IPS-18a (cell line): ENCODE results near the gene TAPBP.
A peak's percentile ranks its signal among the peaks of the same experiment; 100 is the strongest.

Experiments used
- H3K27ac ChIP-seq: one replicate; pipeline ENCODE4 v1.5.1; 2013; ENCODE audit warnings: low read length
- H3K27me3 ChIP-seq: one replicate; pipeline ENCODE4 v1.6.1; 2013; ENCODE audit warnings: mild to moderate bottlenecking, low read length; ENCODE audit not compliant: control insufficient read depth, insufficient read depth
- H3K36me3 ChIP-seq: one replicate; pipeline ENCODE4 v1.6.1; 2013; ENCODE audit warnings: low read depth, low read length; ENCODE audit not compliant: control insufficient read depth
- H3K4me1 ChIP-seq: one replicate; pipeline ENCODE4 v1.6.1; 2013; ENCODE audit warnings: low read depth, low read length; ENCODE audit not compliant: control insufficient read depth
- H3K4me3 ChIP-seq: one replicate; pipeline ENCODE4 v1.5.1; 2013; ENCODE audit warnings: low read length
- H3K9ac ChIP-seq: one replicate; pipeline ENCODE4 v1.6.1; 2013; ENCODE audit warnings: mild to moderate bottlenecking, low read length, moderate library complexity
- H3K9me3 ChIP-seq: one replicate; pipeline ENCODE4 v1.6.1; 2013; ENCODE audit warnings: low read depth, low read length; ENCODE audit not compliant: control insufficient read depth

TAPBP gene

GRCh38 chr6:33317669-33318425 lies 4.0 kb upstream of the TAPBP start, which contains the start of gene ZBTB22:
TSS of gene ZBTB22 (minus strand) at chr6:33317744. CDS start at chr6:33316916, 828 bp downstream.
- peaks cover 23% of the 10 kb centered on the region for H3K36me3 ChIP-seq
- H3K4me1 ChIP-seq = peaks cover 14% of the 10 kb centered on the region
- H3K27me3 ChIP-seq = no peaks in the 10 kb centered on the region
- peak within 1 kb of the TSS; percentile 92 for H3K4me3 ChIP-seq
- peak within 1 kb of the TSS; percentile 71 for H3K9ac ChIP-seq
- H3K9me3 ChIP-seq = no peaks in the 10 kb centered on the region
- peak within 1 kb of the TSS; percentile 78 for H3K27ac ChIP-seq

- Histone ChIP-seq H3K4me1 (peaks cover 14% of the 10 kb centered on the region), H3K36me3 (peaks cover 23% of the 10 kb centered on the region), H3K27me3 (no peaks in the 10 kb centered on the region), H3K9ac (no peak overlapping the region), H3K27ac (no peak overlapping the region), H3K9me3 (no peaks in the 10 kb centered on the region), H3K4me3 (peak overlapping the region; percentile 68)
These were observed 3.5 kb upstream of the TAPBP start for GRCh38 chr6:33317419-33317668.

GRCh38 chr6:33316603-33317418 lies 2.9 kb upstream of the TAPBP start:
- Histone ChIP-seq H3K27ac (no peak overlapping the region), H3K9ac (no peak overlapping the region), H3K4me1 (peaks cover 17% of the 10 kb centered on the region), H3K4me3 (peak overlapping the region; percentile 68), H3K36me3 (peaks cover 23% of the 10 kb centered on the region), H3K9me3 (no peaks in the 10 kb centered on the region), H3K27me3 (no peaks in the 10 kb centered on the region)

GRCh38 chr6:33315793-33316602 lies 2.1 kb upstream of the TAPBP start:
- H3K4me3 ChIP-seq = no peak overlapping the region

GRCh38 chr6:33314943-33315792 lies 1.3 kb upstream of the TAPBP start:
- peak overlapping the region; percentile 89 for H3K4me3 ChIP-seq
- no peaks in the 10 kb centered on the region for H3K27me3 ChIP-seq
- H3K4me1 ChIP-seq = peaks cover 15% of the 10 kb centered on the region
- no peaks in the 10 kb centered on the region for H3K9me3 ChIP-seq
- H3K9ac ChIP-seq = no peak overlapping the region
- H3K36me3 ChIP-seq = peaks cover 17% of the 10 kb centered on the region
- H3K27ac ChIP-seq = no peak overlapping the region

More at GRCh38 chr6:33315793-33316602, 2.1 kb upstream of the TAPBP start:
- H3K27me3 ChIP-seq = no peaks in the 10 kb centered on the region
- H3K27ac ChIP-seq = no peak overlapping the region
- H3K9ac ChIP-seq = no peak overlapping the region
- H3K36me3 ChIP-seq = peaks cover 23% of the 10 kb centered on the region
- H3K9me3 ChIP-seq = no peaks in the 10 kb centered on the region
- H3K4me1 ChIP-seq = peaks cover 15% of the 10 kb centered on the region

- Histone ChIP-seq H3K27ac (no peak overlapping the region), H3K9me3 (no peaks in the 10 kb centered on the region), H3K4me3 (peak overlapping the region; percentile 89), H3K9ac (peak overlapping the region; percentile 82), H3K27me3 (no peaks in the 10 kb centered on the region), H3K4me1 (peaks cover 15% of the 10 kb centered on the region), H3K36me3 (peaks cover 11% of the 10 kb centered on the region)
These were observed 651 bp upstream of the TAPBP start for GRCh38 chr6:33314515-33314942.

- Histone ChIP-seq H3K9ac (peak overlapping the region; percentile 82), H3K27ac (peak overlapping the region; percentile 31), H3K27me3 (no peaks in the 10 kb centered on the region), H3K4me1 (peaks cover 15% of the 10 kb centered on the region), H3K9me3 (no peaks in the 10 kb centered on the region), H3K4me3 (peak overlapping the region; percentile 89), H3K36me3 (no peaks in the 10 kb centered on the region)
These were observed 671 bp downstream of the TAPBP start for GRCh38 chr6:33313105-33313708.

GRCh38 chr6:33312361-33313104 lies 1.3 kb downstream of the TAPBP start:
- peaks cover 15% of the 10 kb centered on the region for H3K4me1 ChIP-seq
- H3K36me3 ChIP-seq = no peaks in the 10 kb centered on the region
- H3K9ac ChIP-seq = peak overlapping the region; percentile 82
- H3K4me3 ChIP-seq = peak overlapping the region; percentile 89
- H3K9me3 ChIP-seq = no peaks in the 10 kb centered on the region
- H3K27ac ChIP-seq = no peak overlapping the region
- no peaks in the 10 kb centered on the region for H3K27me3 ChIP-seq

GRCh38 chr6:33306356-33306755 lies 7.5 kb downstream of the TAPBP start:
- Histone ChIP-seq H3K27ac (no peak overlapping the region), H3K9ac (no peak overlapping the region), H3K36me3 (peaks cover 8% of the 10 kb centered on the region), H3K27me3 (no peaks in the 10 kb centered on the region), H3K4me3 (no peak overlapping the region), H3K9me3 (no peaks in the 10 kb centered on the region), H3K4me1 (no peaks in the 10 kb centered on the region)

GRCh38 chr6:33305052-33305451 lies 8.8 kb downstream of the TAPBP start:
- Histone ChIP-seq H3K27ac (no peak overlapping the region), H3K9ac (no peak overlapping the region), H3K4me1 (no peaks in the 10 kb centered on the region), H3K9me3 (no peaks in the 10 kb centered on the region), H3K27me3 (no peaks in the 10 kb centered on the region), H3K4me3 (no peak overlapping the region), H3K36me3 (peaks cover 8% of the 10 kb centered on the region)
